ENCODE measurements around the gene NOTCH2.
"Not testable (repeated sequence)": the region's sequence is repeated elsewhere in the genome, so short reads cannot be mapped to it uniquely, and the experiment has no call there.

DNA sequence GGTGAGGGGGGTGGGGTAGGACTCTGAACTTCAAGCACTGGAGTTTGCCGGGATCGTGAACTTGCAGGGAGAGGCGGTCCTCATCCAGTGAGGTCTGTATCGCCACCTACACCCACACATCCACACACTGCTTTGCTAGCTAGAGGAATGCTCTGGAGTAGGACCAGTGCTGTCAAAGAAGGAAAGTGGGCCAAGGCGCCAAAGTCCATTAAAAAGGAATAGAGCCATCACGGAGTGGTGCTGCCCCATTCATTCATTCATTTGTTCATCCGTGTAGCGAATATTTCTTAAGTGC is 405 bp upstream of the NOTCH2 start:
- TF ChIP-seq, protein P1, sequence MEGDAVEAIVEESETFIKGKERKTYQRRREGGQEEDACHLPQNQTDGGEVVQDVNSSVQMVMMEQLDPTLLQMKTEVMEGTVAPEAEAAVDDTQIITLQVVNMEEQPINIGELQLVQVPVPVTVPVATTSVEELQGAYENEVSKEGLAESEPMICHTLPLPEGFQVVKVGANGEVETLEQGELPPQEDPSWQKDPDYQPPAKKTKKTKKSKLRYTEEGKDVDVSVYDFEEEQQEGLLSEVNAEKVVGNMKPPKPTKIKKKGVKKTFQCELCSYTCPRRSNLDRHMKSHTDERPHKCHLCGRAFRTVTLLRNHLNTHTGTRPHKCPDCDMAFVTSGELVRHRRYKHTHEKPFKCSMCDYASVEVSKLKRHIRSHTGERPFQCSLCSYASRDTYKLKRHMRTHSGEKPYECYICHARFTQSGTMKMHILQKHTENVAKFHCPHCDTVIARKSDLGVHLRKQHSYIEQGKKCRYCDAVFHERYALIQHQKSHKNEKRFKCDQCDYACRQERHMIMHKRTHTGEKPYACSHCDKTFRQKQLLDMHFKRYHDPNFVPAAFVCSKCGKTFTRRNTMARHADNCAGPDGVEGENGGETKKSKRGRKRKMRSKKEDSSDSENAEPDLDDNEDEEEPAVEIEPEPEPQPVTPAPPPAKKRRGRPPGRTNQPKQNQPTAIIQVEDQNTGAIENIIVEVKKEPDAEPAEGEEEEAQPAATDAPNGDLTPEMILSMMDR (IDR thresholded peaks at IDR 0.05 in 2 of 3, conservative IDR thresholded peaks at IDR 0.05 in 1 of 3; ENCODE audit: borderline replicate concordance in 1 of 3, insufficient read depth in 1 of 3, low read depth in 2 of 3, low read length in 2 of 3): not testable (repeated sequence)
- not testable (repeated sequence) for TF ChIP-seq EZH2 (IDR thresholded peaks at IDR 0.05); POLR2A (IDR thresholded peaks at IDR 0.05; ENCODE audit: borderline replicate concordance, extremely low read depth, insufficient read depth, insufficient read length); YY1 (IDR thresholded peaks at IDR 0.05; ENCODE audit: extremely low read depth, insufficient replicate concordance, low read depth, low read length); RAD21 (IDR thresholded peaks at IDR 0.05; ENCODE audit: low read depth); ZNF274 (IDR thresholded peaks at IDR 0.05; ENCODE audit: low read depth, low read length); POLR2AphosphoS5 (IDR thresholded peaks at IDR 0.05; ENCODE audit: low read depth, low read length); SRF (IDR thresholded peaks at IDR 0.05; ENCODE audit: low read depth); EZH2phosphoT487 (IDR thresholded peaks at IDR 0.05; ENCODE audit: borderline replicate concordance)
- TF ChIP-seq, protein P2, sequence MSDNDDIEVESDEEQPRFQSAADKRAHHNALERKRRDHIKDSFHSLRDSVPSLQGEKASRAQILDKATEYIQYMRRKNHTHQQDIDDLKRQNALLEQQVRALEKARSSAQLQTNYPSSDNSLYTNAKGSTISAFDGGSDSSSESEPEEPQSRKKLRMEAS (IDR thresholded peaks at IDR 0.05): not testable (repeated sequence)
- TF ChIP-seq, protein P3, sequence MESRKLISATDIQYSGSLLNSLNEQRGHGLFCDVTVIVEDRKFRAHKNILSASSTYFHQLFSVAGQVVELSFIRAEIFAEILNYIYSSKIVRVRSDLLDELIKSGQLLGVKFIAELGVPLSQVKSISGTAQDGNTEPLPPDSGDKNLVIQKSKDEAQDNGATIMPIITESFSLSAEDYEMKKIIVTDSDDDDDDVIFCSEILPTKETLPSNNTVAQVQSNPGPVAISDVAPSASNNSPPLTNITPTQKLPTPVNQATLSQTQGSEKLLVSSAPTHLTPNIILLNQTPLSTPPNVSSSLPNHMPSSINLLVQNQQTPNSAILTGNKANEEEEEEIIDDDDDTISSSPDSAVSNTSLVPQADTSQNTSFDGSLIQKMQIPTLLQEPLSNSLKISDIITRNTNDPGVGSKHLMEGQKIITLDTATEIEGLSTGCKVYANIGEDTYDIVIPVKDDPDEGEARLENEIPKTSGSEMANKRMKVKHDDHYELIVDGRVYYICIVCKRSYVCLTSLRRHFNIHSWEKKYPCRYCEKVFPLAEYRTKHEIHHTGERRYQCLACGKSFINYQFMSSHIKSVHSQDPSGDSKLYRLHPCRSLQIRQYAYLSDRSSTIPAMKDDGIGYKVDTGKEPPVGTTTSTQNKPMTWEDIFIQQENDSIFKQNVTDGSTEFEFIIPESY (IDR thresholded peaks at IDR 0.05; ENCODE audit: extremely low read depth, insufficient replicate concordance, low read length): not testable (repeated sequence)

Data from HCT116 (cell line).